ENCODE measurements around the gene IFNAR2.

Gene IFNAR2

GRCh38 chr21:33246506-33246905 lies 16.8 kb downstream of the IFNAR2 start (continued):
- TF ChIP-seq ZBTB1 (tag by site-specific recombination; IDR thresholded peaks at IDR 0.05) (no peak), ZNF366 (tag by site-specific recombination; conservative IDR thresholded peaks at IDR 0.05) (no peak), ZNF558 (tag by site-specific recombination; IDR thresholded peaks at IDR 0.05) (no peak), ZNF555 (tag by site-specific recombination; conservative IDR thresholded peaks at IDR 0.05) (no peak), ZNF585B (tag by site-specific recombination; IDR thresholded peaks at IDR 0.05) (no peak), ZBTB6 (tag by site-specific recombination; IDR thresholded peaks at IDR 0.05) (no peak), GLIS1 (tag by site-specific recombination; IDR thresholded peaks at IDR 0.05) (no peak), ZNF600 (tag by site-specific recombination; IDR thresholded peaks at IDR 0.05) (no peak), KLF9 (tag by site-specific recombination; IDR thresholded peaks at IDR 0.05; ENCODE audit: low read depth) (no peak), ZNF571 (tag by site-specific recombination; IDR thresholded peaks at IDR 0.05) (no peak), SP7 (tag by site-specific recombination; IDR thresholded peaks at IDR 0.05) (no peak)

GRCh38 chr21:33246963-33247362 lies 17.2 kb downstream of the IFNAR2 start:
- H3K36me3 ChIP-seq (ENCODE audit: control insufficient read depth in 2 of 2, insufficient read depth in 1 of 2, low read length in 2 of 2): peaks cover 51 to 84% of the 10 kb centered on the region in 2 experiments
- ChIA-PET POLR2A (no interaction called here), CTCF (no interaction called here)
- H3K4me3 ChIP-seq (ENCODE audit: low read depth, low read length): no peak overlapping the region
- TF ChIP-seq GLIS1 (tag by site-specific recombination; IDR thresholded peaks at IDR 0.05) (no peak), ZNF174 (tag by site-specific recombination; IDR thresholded peaks at IDR 0.05) (no peak), ZNF16 (tag by site-specific recombination; IDR thresholded peaks at IDR 0.05; ENCODE audit: low read depth) (no peak), PRDM4 (tag by site-specific recombination; IDR thresholded peaks at IDR 0.05) (no peak), ZNF112 (tag by site-specific recombination; IDR thresholded peaks at IDR 0.05) (no peak), ZBTB1 (tag by site-specific recombination; IDR thresholded peaks at IDR 0.05) (no peak), ZNF148 (tag by site-specific recombination; IDR thresholded peaks at IDR 0.05; ENCODE audit: borderline replicate concordance) (no peak), ZNF514 (tag by site-specific recombination; IDR thresholded peaks at IDR 0.05) (no peak), ZNF600 (tag by site-specific recombination; IDR thresholded peaks at IDR 0.05) (no peak), ZNF629 (tag by site-specific recombination; IDR thresholded peaks at IDR 0.05) (no peak), ZNF558 (tag by site-specific recombination; IDR thresholded peaks at IDR 0.05) (no peak), ZNF473 (tag by site-specific recombination; IDR thresholded peaks at IDR 0.05) (no peak), ZNF266 (tag by site-specific recombination; IDR thresholded peaks at IDR 0.05; ENCODE audit: low read depth) (no peak), SALL2 (tag by site-specific recombination; IDR thresholded peaks at IDR 0.05; ENCODE audit: borderline replicate concordance) (no peak), ZNF76 (tag by site-specific recombination; IDR thresholded peaks at IDR 0.05; ENCODE audit: borderline replicate concordance, low read depth) (no peak), ZNF404 (tag by site-specific recombination; IDR thresholded peaks at IDR 0.05) (no peak)
- H3K9me3 ChIP-seq (ENCODE audit: control insufficient read depth, insufficient read depth, low read depth, low read length): no peaks in the 10 kb centered on the region
- no peak overlapping the region for H3K27ac ChIP-seq (ENCODE audit: extremely low read depth, low read depth, low read length)
- no peaks in the 10 kb centered on the region for H3K4me1 ChIP-seq (ENCODE audit: control insufficient read depth, insufficient read depth, low read length)
